CD14-positive monocyte (primary cell): ENCODE measurements around the gene SLC6A2. TPM values are rescaled to one million over a fixed set of nuclear protein-coding genes. Genes with fewer than 3 reads are reported as not detected.

ENCODE experiments used
- DNase-seq, 3 donors: peaks; one replicate each; pipeline ENCODE4 v3.0.0-alpha.2; 2011 to 2022
- H2AFZ ChIP-seq: 2 replicates; pipeline ENCODE4 v1.6.0; 2012; ENCODE audit warnings: mild to moderate bottlenecking, low read depth, low read length, inconsistent platforms; ENCODE audit not compliant: insufficient read depth, poor library complexity, severe bottlenecking
- H3K27ac ChIP-seq, 2 donors: 1 replicate in 1 of 2; 2 replicates in 1 of 2; pipeline ENCODE4 v1.5.1; 2012 to 2013; ENCODE audit warnings: low read length in 2 of 2, control low read depth in 1 of 2, inconsistent platforms in 1 of 2, low read depth in 1 of 2, mild to moderate bottlenecking in 1 of 2
- H3K27me3 ChIP-seq, 2 donors: one replicate each; pipeline versions ENCODE4 v1.6.0 to v1.6.1; 2011 to 2013; ENCODE audit warnings: low read length in 2 of 2; ENCODE audit not compliant: control insufficient read depth in 2 of 2, insufficient read depth in 2 of 2
- H3K36me3 ChIP-seq, 2 donors: replicated peaks in 1 of 2; 1 replicate in 1 of 2; 2 replicates in 1 of 2; pipeline versions ENCODE4 v1.5.1 to v1.6.1; 2012 to 2013; ENCODE audit warnings: low read length in 2 of 2, control low read depth in 1 of 2, inconsistent platforms in 1 of 2, mild to moderate bottlenecking in 1 of 2; ENCODE audit not compliant: insufficient read depth in 2 of 2, control insufficient read depth in 1 of 2
- H3K4me1 ChIP-seq, 2 donors: 1 replicate in 1 of 2; 2 replicates in 1 of 2; pipeline versions ENCODE4 v1.5.1 to v1.6.1; 2012 to 2013; ENCODE audit warnings: low read length in 2 of 2, control low read depth in 1 of 2, inconsistent platforms in 1 of 2, mild to moderate bottlenecking in 1 of 2, moderate library complexity in 1 of 2; ENCODE audit not compliant: insufficient read depth in 2 of 2, control insufficient read depth in 1 of 2
- H3K4me2 ChIP-seq: replicated peaks from 2 replicates; pipeline ENCODE3; 2012; ENCODE audit warnings: low read length, moderate library complexity, mild to moderate bottlenecking; ENCODE audit not compliant: poor library complexity, severe bottlenecking; ENCODE audit errors: extremely low read depth
- H3K4me3 ChIP-seq, 3 experiments: fragments of 200-600 bp in 1 of 3; sonication (generic) in 1 of 3; replicated peaks in 1 of 3; 1 replicate in 2 of 3; 2 replicates in 1 of 3; pipeline ENCODE4 v1.5.1; 2011 to 2013; ENCODE audit warnings: low read length in 3 of 3, mild to moderate bottlenecking in 3 of 3, control low read depth in 2 of 3, low read depth in 2 of 3, inconsistent platforms in 1 of 3, moderate library complexity in 1 of 3
- H3K79me2 ChIP-seq: 2 replicates; pipeline ENCODE4 v1.6.0; 2012; ENCODE audit warnings: mild to moderate bottlenecking, control low read depth, inconsistent platforms, low read length, moderate library complexity; ENCODE audit not compliant: insufficient read depth
- H3K9ac ChIP-seq: 2 replicates; pipeline ENCODE4 v1.6.0; 2017; ENCODE audit warnings: low read length, mild to moderate bottlenecking; ENCODE audit not compliant: insufficient read depth, poor library complexity, severe bottlenecking
- H3K9me3 ChIP-seq, 2 donors: replicated peaks in 1 of 2; 1 replicate in 1 of 2; 2 replicates in 1 of 2; pipeline versions ENCODE4 v1.5.1 to v1.6.1; 2012 to 2013; ENCODE audit warnings: low read length in 2 of 2, control low read depth in 1 of 2; ENCODE audit not compliant: control insufficient read depth in 1 of 2, insufficient read depth in 1 of 2
- H4K20me1 ChIP-seq: 2 replicates; pipeline ENCODE4 v1.6.0; 2012; ENCODE audit warnings: mild to moderate bottlenecking, low read length, control low read depth, moderate library complexity; ENCODE audit not compliant: insufficient read depth
- H3K27ac Mint-ChIP-seq, 7 donors: one replicate each; pipeline ENCODE4 v1.8.0; 2020; ENCODE audit warnings: mild to moderate bottlenecking in 7 of 7, mixed read lengths in 7 of 7, moderate library complexity in 6 of 7, inconsistent platforms in 2 of 7
- H3K27me3 Mint-ChIP-seq, 3 donors: one replicate each; pipeline ENCODE4 v1.8.0; 2021 to 2022; ENCODE audit warnings: low read depth in 3 of 3, mild to moderate bottlenecking in 3 of 3, mixed read lengths in 3 of 3, moderate library complexity in 3 of 3, inconsistent platforms in 1 of 3
- H3K36me3 Mint-ChIP-seq, 2 donors: one replicate each; pipeline ENCODE4 v1.8.0; 2020; ENCODE audit warnings: mixed read lengths in 2 of 2, inconsistent platforms in 1 of 2, mild to moderate bottlenecking in 1 of 2
- H3K4me1 Mint-ChIP-seq: one replicate; pipeline ENCODE4 v1.8.0; 2020; ENCODE audit warnings: mild to moderate bottlenecking, mixed read lengths
- H3K4me3 Mint-ChIP-seq, 2 donors: one replicate each; pipeline ENCODE4 v1.8.0; 2020; ENCODE audit warnings: mild to moderate bottlenecking in 2 of 2, mixed read lengths in 2 of 2, moderate library complexity in 1 of 2
- H3K9me3 Mint-ChIP-seq, 7 donors: one replicate each; pipeline ENCODE4 v1.8.0; 2020 to 2022; ENCODE audit warnings: mixed read lengths in 7 of 7, mild to moderate bottlenecking in 6 of 7, moderate library complexity in 6 of 7, inconsistent platforms in 2 of 7
- CTCF ChIP-seq: fragments of 200-600 bp; IDR thresholded peaks from one replicate; pipeline ENCODE4 v1.8.0; 2022; ENCODE audit warnings: antibody characterized with exemption, mild to moderate bottlenecking
- whole genome bisulfite sequencing: methylation state at CpG from one replicate; pipeline ENCODE4 v1.1.5; 2013; ENCODE audit warnings: missing lambda C conversion rate; ENCODE audit not compliant: insufficient coverage; 5-methylcytosine and 5-hydroxymethylcytosine counted together
- intact Hi-C, 2 donors: fragments of 100-400 bp; cut with micrococcal nuclease; formaldehyde crosslinking; loops; one replicate each; pipeline versions ENCODE4 v1.15.0 to v1.15.1; 2023
- polyA plus RNA-seq, 3 donors: library from polyadenylated mRNA; depleted of rRNA in 1 of 3; unstranded in 2 of 3; stranded (reverse) in 1 of 3; fragments of 300-500 nt in 2 of 3; fragments of >200 nt in 1 of 3; fragmentation: Illumina TruSeq in 2 of 3; gene quantifications; 1 replicate in 2 of 3; 2 replicates in 1 of 3; pipeline ENCODE4 v1.2.3, GENCODE V29; 2012 to 2021

The SLC6A2 gene
- polyA plus RNA-seq, 3 donors: not detected

- TF ChIP-seq CTCF: no peak
- Histone ChIP-seq H3K36me3 (no peaks in the 10 kb centered on the region), H3K27ac (no peak overlapping the region), H3K9me3 (peaks cover 0 to 3% of the 10 kb centered on the region in 2 donors), H3K4me1 (no peaks in the 10 kb centered on the region), H4K20me1 (no peaks in the 10 kb centered on the region), H2AFZ (no peak overlapping the region), H3K4me2 (no peak overlapping the region), H3K9ac (no peak overlapping the region), H3K27me3 (no peaks in the 10 kb centered on the region), H3K79me2 (no peaks in the 10 kb centered on the region), H3K4me3 (no peak overlapping the region)
- H3K27me3 Mint-ChIP-seq: peaks cover 0 to 7% (median 6%) of the 10 kb centered on the region in 3 donors
- no peak overlapping the region for H3K4me3 Mint-ChIP-seq
- no peak for DNase-seq
- no peaks in the 10 kb centered on the region for H3K36me3 Mint-ChIP-seq
- no peak overlapping the region for H3K27ac Mint-ChIP-seq
- peaks cover 0 to 7% (median 3%) of the 10 kb centered on the region in 7 donors for H3K9me3 Mint-ChIP-seq
- no peaks in the 10 kb centered on the region for H3K4me1 Mint-ChIP-seq
- intact Hi-C loops: no loop called here
- WGBS: 94% methylated on average over 2 of the region's 2 CpGs
These were observed 10.2 kb downstream of the SLC6A2 start for GRCh38 chr16:55666012-55666411.

- DNase-seq: no peak
- H3K4me3 Mint-ChIP-seq: no peak overlapping the region
- H3K4me1 Mint-ChIP-seq: no peaks in the 10 kb centered on the region
- Histone ChIP-seq H3K4me1 (no peaks in the 10 kb centered on the region), H3K27me3 (no peaks in the 10 kb centered on the region), H3K36me3 (no peaks in the 10 kb centered on the region), H2AFZ (no peak overlapping the region), H3K9me3 (peaks cover 0 to 3% of the 10 kb centered on the region in 2 donors), H3K4me2 (no peak overlapping the region), H3K27ac (no peak overlapping the region), H4K20me1 (no peaks in the 10 kb centered on the region), H3K79me2 (no peaks in the 10 kb centered on the region), H3K4me3 (no peak overlapping the region), H3K9ac (no peak overlapping the region)
- peaks cover 0 to 9% (median 7%) of the 10 kb centered on the region in 3 donors for H3K27me3 Mint-ChIP-seq
- H3K36me3 Mint-ChIP-seq: no peaks in the 10 kb centered on the region
- peaks cover 0 to 7% (median 4%) of the 10 kb centered on the region in 7 donors for H3K9me3 Mint-ChIP-seq
- no peak overlapping the region for H3K27ac Mint-ChIP-seq
- TF ChIP-seq CTCF: no peak
- intact Hi-C loops: no loop called here
- WGBS: no CpG with 5 or more reads among the region's 1 CpG
These were observed 12.0 kb downstream of the SLC6A2 start for GRCh38 chr16:55667753-55668152.
